ENCODE results near the gene ANTXR2.
"Not testable (repeated sequence)": the region's sequence is repeated elsewhere in the genome, so short reads cannot be mapped to it uniquely, and the experiment has no call there.

The ANTXR2 gene

GRCh38 chr4:80072744-80073472 lies at the start of gene ANTXR2:
Gene ANTXR2 (minus strand): TSS chr4:80073229. CDS start chr4:80072560, 669 bp downstream.
- peak; percentile 58 for DNase-seq (ENCODE audit: low spot score)

GRCh38 chr4:80121815-80122214 lies 48.8 kb upstream of the ANTXR2 start:
- DNase-seq (ENCODE audit: low spot score), result not testable (repeated sequence)

GRCh38 chr4:80119620-80120019 lies 46.6 kb upstream of the ANTXR2 start:
- not testable (repeated sequence) for DNase-seq (ENCODE audit: low spot score)

GRCh38 chr4:80116516-80116915 lies 43.5 kb upstream of the ANTXR2 start:
- DNase-seq (ENCODE audit: low spot score), result no peak

- no peak for DNase-seq (ENCODE audit: low spot score)
Observed at GRCh38 chr4:80115368-80116181, 42.5 kb upstream of the ANTXR2 start.

GRCh38 chr4:80114732-80115265 lies 41.8 kb upstream of the ANTXR2 start:
- no peak for DNase-seq (ENCODE audit: low spot score)

- DNase-seq (ENCODE audit: low spot score), result no peak
Observed at GRCh38 chr4:80113615-80114014, 40.6 kb upstream of the ANTXR2 start.

- no peak for DNase-seq (ENCODE audit: low spot score)
Observed at GRCh38 chr4:80112236-80112635, 39.2 kb upstream of the ANTXR2 start.

GRCh38 chr4:80111276-80111675 lies 38.2 kb upstream of the ANTXR2 start:
- no peak for DNase-seq (ENCODE audit: low spot score)

GRCh38 chr4:80107374-80107773 lies 34.3 kb upstream of the ANTXR2 start:
- no peak for DNase-seq (ENCODE audit: low spot score)

GRCh38 chr4:80104927-80105326 lies 31.9 kb upstream of the ANTXR2 start:
- DNase-seq (ENCODE audit: low spot score), result no peak

GRCh38 chr4:80103629-80104028 lies 30.6 kb upstream of the ANTXR2 start:
- DNase-seq (ENCODE audit: low spot score), result no peak

GRCh38 chr4:80101792-80102116 lies 28.7 kb upstream of the ANTXR2 start:
- DNase-seq (ENCODE audit: low spot score), result no peak

- DNase-seq (ENCODE audit: low spot score), result no peak
Observed at GRCh38 chr4:80101071-80101791, 28.2 kb upstream of the ANTXR2 start.

- no peak for DNase-seq (ENCODE audit: low spot score)
Observed at GRCh38 chr4:80099671-80100070, 26.6 kb upstream of the ANTXR2 start.

- DNase-seq (ENCODE audit: low spot score), result no peak
Observed at GRCh38 chr4:80098635-80099034, 25.6 kb upstream of the ANTXR2 start.

GRCh38 chr4:80097400-80098177 lies 24.6 kb upstream of the ANTXR2 start:
- DNase-seq (ENCODE audit: low spot score), result no peak

GRCh38 chr4:80096175-80096850 lies 23.3 kb upstream of the ANTXR2 start:
- no peak for DNase-seq (ENCODE audit: low spot score)

- no peak for DNase-seq (ENCODE audit: low spot score)
Observed at GRCh38 chr4:80094191-80094590, 21.2 kb upstream of the ANTXR2 start.

GRCh38 chr4:80093563-80093962 lies 20.5 kb upstream of the ANTXR2 start:
- no peak for DNase-seq (ENCODE audit: low spot score)

- no peak for DNase-seq (ENCODE audit: low spot score)
Observed at GRCh38 chr4:80092847-80093246, 19.8 kb upstream of the ANTXR2 start.
